GM12872 (cell line): ENCODE measurements around the gene CHSY1.

Source experiments
- CTCF ChIP-seq: IDR thresholded peaks from 3 replicates; pipeline ENCODE4 v1.5.1; 2011; ENCODE audit warnings: low read depth, mild to moderate bottlenecking, low read length, moderate library complexity; ENCODE audit not compliant: insufficient read depth

The CHSY1 gene

GRCh38 chr15:101252836-101253235 is 988 bp upstream of the CHSY1 start:
- no peak for TF ChIP-seq CTCF

- no peak for TF ChIP-seq CTCF
Measured at GRCh38 chr15:101250873-101251829, 697 bp downstream of the CHSY1 start.

- no peak for TF ChIP-seq CTCF
Measured at GRCh38 chr15:101250341-101250831, 1.5 kb downstream of the CHSY1 start.

DNA sequence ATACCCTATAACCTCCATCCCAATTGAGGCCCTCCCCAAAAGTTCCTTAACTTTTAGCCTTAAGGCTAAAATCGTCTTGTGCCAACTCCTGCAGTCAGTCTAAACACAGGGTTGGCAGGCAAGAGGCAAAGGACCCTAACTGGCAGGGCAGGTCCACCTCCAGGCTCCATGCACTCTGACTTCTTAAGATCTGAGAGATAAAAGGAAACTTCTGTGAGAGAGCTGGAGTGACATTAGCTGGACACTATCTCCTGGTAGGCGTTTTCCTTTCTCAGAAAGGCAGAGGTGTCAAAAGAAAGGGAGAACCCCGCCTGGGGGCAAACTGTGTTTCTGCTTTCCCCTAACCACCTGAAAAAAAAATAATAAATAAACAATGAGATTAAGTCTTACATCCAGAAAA is 3.6 kb downstream of the CHSY1 start:
- TF ChIP-seq CTCF = no peak

- no peak for TF ChIP-seq CTCF
Measured at GRCh38 chr15:101246824-101247745, 4.8 kb downstream of the CHSY1 start.

DNA sequence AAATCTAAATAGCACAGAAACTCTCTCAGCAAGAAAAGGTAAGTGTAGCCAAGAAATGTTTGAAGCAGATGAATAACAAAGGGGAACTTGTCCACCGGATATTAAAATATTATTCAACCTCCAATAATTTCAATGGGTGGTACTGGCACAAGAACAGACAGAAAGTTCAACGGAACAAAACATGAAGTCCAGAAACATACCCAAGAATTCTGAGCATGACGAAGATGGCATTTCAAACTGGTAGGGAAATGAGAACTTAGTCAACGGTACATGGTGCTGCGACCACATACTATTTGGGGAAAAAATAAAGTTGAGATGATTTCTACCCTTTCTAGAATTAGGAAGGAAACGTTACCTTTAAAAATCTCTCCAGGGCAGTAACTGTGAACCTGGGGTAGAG is 5.5 kb downstream of the CHSY1 start:
- TF ChIP-seq CTCF = no peak
